HEK293 (cell line): ENCODE measurements around the gene PDXK.
A peak's percentile ranks its signal among the peaks of the same experiment; 100 is the strongest.

ENCODE experiments used
- CTCF ChIA-PET: fragments of 350-600 bp; formaldehyde crosslinking; extraction: SDS; loops from one replicate; lab custom pipeline; 2021; ENCODE audit warnings: antibody characterized with exemption; lab: Yijun Ruan, JAX
- POLR2A ChIA-PET: fragments of 300-600 bp; formaldehyde crosslinking; extraction: SDS; loops from one replicate; lab custom pipeline; 2020; ENCODE audit warnings: antibody characterized with exemption, inconsistent platforms; lab: Yijun Ruan, JAX
- H3K27ac ChIP-seq: fragments of 200-500 bp; sonication (Bioruptor generic); 2 replicates; pipeline ENCODE4 v1.5.1; 2014; ENCODE audit warnings: low read depth, low read length, control low read depth, inconsistent platforms; ENCODE audit errors: extremely low read depth
- H3K36me3 ChIP-seq, 2 experiments: fragments of 200-500 bp in 1 of 2; sonication (Bioruptor generic) in 1 of 2; 1 replicate in 1 of 2; 2 replicates in 1 of 2; pipeline ENCODE4 v1.5.1; 2014 to 2017; ENCODE audit warnings: inconsistent platforms in 2 of 2, low read length in 2 of 2; ENCODE audit not compliant: control insufficient read depth in 2 of 2, insufficient read depth in 1 of 2
- H3K4me1 ChIP-seq: fragments of 200-500 bp; sonication (Bioruptor generic); 2 replicates; pipeline ENCODE4 v1.5.1; 2014; ENCODE audit warnings: mild to moderate bottlenecking, low read length, inconsistent platforms; ENCODE audit not compliant: control insufficient read depth, insufficient read depth
- H3K4me3 ChIP-seq: 2 replicates; pipeline ENCODE4 v1.5.1; 2011; ENCODE audit warnings: low read depth, mild to moderate bottlenecking, control low read depth, low read length, moderate library complexity
- H3K9me3 ChIP-seq: fragments of 200-500 bp; sonication (Bioruptor generic); 2 replicates; pipeline ENCODE4 v1.5.1; 2014; ENCODE audit warnings: low read depth, low read length, inconsistent platforms; ENCODE audit not compliant: control insufficient read depth, insufficient read depth
- GLIS1 ChIP-seq: fragments of 450-650 bp; formaldehyde crosslinking; IDR thresholded peaks from 2 replicates; pipeline ENCODE4 v1.5.1; 2016; ENCODE audit warnings: missing biosample characterization, missing genetic modification characterization
- GLIS2 ChIP-seq: fragments of 450-650 bp; formaldehyde crosslinking; IDR thresholded peaks from 2 replicates; pipeline ENCODE4 v1.5.1; 2016; ENCODE audit warnings: missing biosample characterization, missing genetic modification characterization
- IKZF3 ChIP-seq: fragments of 450-650 bp; IDR thresholded peaks from 2 replicates; pipeline ENCODE4 v1.5.0; 2018; ENCODE audit warnings: missing biosample characterization, mild to moderate bottlenecking, missing genetic modification characterization, moderate library complexity
- MEIS1 ChIP-seq: sonication (generic); formaldehyde crosslinking; IDR thresholded peaks from 2 replicates; pipeline ENCODE4 v1.8.1; 2022; ENCODE audit warnings: missing genetic modification reagents, mild to moderate bottlenecking, borderline replicate concordance
- SP7 ChIP-seq: fragments of 450-650 bp; formaldehyde crosslinking; IDR thresholded peaks from 2 replicates; pipeline ENCODE4 v1.5.1; 2016; ENCODE audit warnings: missing biosample characterization, missing genetic modification characterization
- WT1 ChIP-seq: fragments of 450-650 bp; formaldehyde crosslinking; IDR thresholded peaks from 2 replicates; pipeline ENCODE4 v1.5.1; 2016; ENCODE audit warnings: missing biosample characterization, missing genetic modification characterization
- ZBTB17 ChIP-seq: fragments of 450-650 bp; formaldehyde crosslinking; IDR thresholded peaks from 2 replicates; pipeline ENCODE4 v1.5.1; 2016; ENCODE audit warnings: missing biosample characterization, missing genetic modification characterization
- ZEB2 ChIP-seq: fragments of 450-650 bp; formaldehyde crosslinking; IDR thresholded peaks from 2 replicates; pipeline ENCODE4 v1.5.1; 2016; ENCODE audit warnings: missing biosample characterization, missing genetic modification characterization
- ZIC2 ChIP-seq: fragments of 450-650 bp; formaldehyde crosslinking; IDR thresholded peaks from 2 replicates; pipeline ENCODE4 v1.5.1; 2016; ENCODE audit warnings: missing biosample characterization, missing genetic modification characterization
- ZNF148 ChIP-seq: fragments of 450-650 bp; formaldehyde crosslinking; IDR thresholded peaks from 2 replicates; pipeline ENCODE4 v1.5.0; 2017; ENCODE audit warnings: missing biosample characterization, missing genetic modification characterization, borderline replicate concordance
- ZNF324 ChIP-seq: fragments of 450-650 bp; formaldehyde crosslinking; IDR thresholded peaks from 2 replicates; pipeline ENCODE4 v1.5.1; 2016; ENCODE audit warnings: missing biosample characterization, missing genetic modification characterization
- ZNF366 ChIP-seq: fragments of 450-650 bp; formaldehyde crosslinking; conservative IDR thresholded peaks from 2 replicates; pipeline ENCODE4 v1.5.1; 2016; ENCODE audit warnings: missing biosample characterization, missing genetic modification characterization
- ZNF394 ChIP-seq: fragments of 450-650 bp; formaldehyde crosslinking; IDR thresholded peaks from 2 replicates; pipeline ENCODE4 v1.5.1; 2016; ENCODE audit warnings: missing biosample characterization, missing genetic modification characterization, mild to moderate bottlenecking, moderate library complexity, borderline replicate concordance
- ZNF654 ChIP-seq: fragments of 450-650 bp; formaldehyde crosslinking; IDR thresholded peaks from 2 replicates; pipeline ENCODE4 v1.5.1; 2016; ENCODE audit warnings: low read depth, missing biosample characterization, missing genetic modification characterization
- ZNF677 ChIP-seq: fragments of 450-650 bp; IDR thresholded peaks from 2 replicates; pipeline ENCODE4 v1.5.0; 2018; ENCODE audit warnings: missing biosample characterization, mild to moderate bottlenecking, missing genetic modification characterization, moderate library complexity
- ZNF692 ChIP-seq: fragments of 450-650 bp; formaldehyde crosslinking; IDR thresholded peaks from 2 replicates; pipeline ENCODE4 v1.5.1; 2016; ENCODE audit warnings: missing biosample characterization, missing genetic modification characterization

PDXK gene

GRCh38 chr21:43772425-43772821 lies 53.5 kb downstream of the PDXK start:
- H3K36me3 ChIP-seq = peaks cover 7 to 21% of the 10 kb centered on the region in 2 experiments; a peak in 2 of 3 replicates
- H3K4me1 ChIP-seq = no peaks in the 10 kb centered on the region
- no peaks in the 10 kb centered on the region for H3K9me3 ChIP-seq
- peak; percentile 36; the same call in 1 of the 2 replicates for TF ChIP-seq ZIC2 (tag by site-specific recombination)
- TF ChIP-seq GLIS1 = peak; percentile 89
- TF ChIP-seq ZBTB17 (tag by site-specific recombination) = 0 out of 2 replicates have a peak, but pooled peaks have one; percentile 23
- peak; percentile 17; the same call in 1 of the 2 replicates for TF ChIP-seq ZNF324
- no peak for TF ChIP-seq ZEB2 (tag by site-specific recombination)
- TF ChIP-seq ZNF692 (tag by site-specific recombination) = no peak
- TF ChIP-seq ZNF366 = no peak
- TF ChIP-seq IKZF3 (tag by site-specific recombination) = 0 out of 2 replicates have a peak, but pooled peaks have one; percentile 32
- peak; percentile 29 for TF ChIP-seq GLIS2 (tag by site-specific recombination)
- TF ChIP-seq WT1 (tag by site-specific recombination) = peak; percentile 66; the same call in 1 of the 2 replicates
- peak; percentile 61 for TF ChIP-seq SP7 (tag by site-specific recombination)
- peak; percentile 56; the same call in 1 of the 2 replicates for TF ChIP-seq ZNF394
- no peak for TF ChIP-seq ZNF677 (tag by site-specific recombination)
- CTCF ChIA-PET = interaction anchor here (1.0 to 1.7 kb wide), 3 partner anchors 11 to 102 kb away, joined by 3 to 8 read pairs (median 5); partner anchors contain the start of gene RRP1
- POLR2A ChIA-PET = interaction anchor here (0.5 to 1.8 kb wide), 3 partner anchors 44 to 94 kb away, joined by 3 to 10 read pairs (median 3); no protein-coding TSS in a partner anchor
- no peak overlapping the region for H3K4me3 ChIP-seq
- H3K27ac ChIP-seq = no peak overlapping the region

- no peak overlapping the region for H3K4me3 ChIP-seq
- no peaks in the 10 kb centered on the region for H3K9me3 ChIP-seq
- no peak overlapping the region for H3K27ac ChIP-seq
- CTCF ChIA-PET = interaction anchor here (0.6 kb wide), 2 partner anchors 55 to 982 kb away, joined by 3 read pairs; partner anchors contain the start of gene PDXK
- H3K4me1 ChIP-seq = no peaks in the 10 kb centered on the region
- no peak for TF ChIP-seq MEIS1
- TF ChIP-seq, all 188 proteins: peak for 0
- peaks cover 7 to 21% of the 10 kb centered on the region in 2 experiments; a peak in 2 of 3 replicates for H3K36me3 ChIP-seq
- POLR2A ChIA-PET = no interaction called here
Measured at GRCh38 chr21:43774163-43774562, 55.2 kb downstream of the PDXK start.

- ChIA-PET CTCF (no interaction called here), POLR2A (no interaction called here)
- no peaks in the 10 kb centered on the region for H3K9me3 ChIP-seq
- H3K4me1 ChIP-seq = no peaks in the 10 kb centered on the region
- TF ChIP-seq ZNF654 (tag by site-specific recombination) = no peak
- TF ChIP-seq ZNF148 (tag by site-specific recombination) = 0 out of 2 replicates have a peak, but pooled peaks have one; percentile 4
- peak overlapping the region; percentile 76 for H3K4me3 ChIP-seq
- H3K36me3 ChIP-seq = peaks cover 7 to 21% of the 10 kb centered on the region in 2 experiments; a peak in 2 of 3 replicates
- no peak overlapping the region for H3K27ac ChIP-seq
Measured at GRCh38 chr21:43775190-43775589, 56.3 kb downstream of the PDXK start.
